IMR-90 (cell line): ENCODE measurements around the gene CSNK1G2. TPM values are rescaled to one million over a fixed set of nuclear protein-coding genes. Genes with fewer than 3 reads are reported as not detected.

Experiments used
- ATAC-seq: fragments of 200-7000 bp; cut with Tn5 transposase; 2 replicates; pipeline ENCODE4 v1.9.1; 2020; ENCODE audit warnings: low read depth, mild to moderate bottlenecking, moderate library complexity
- BruUV-seq: library from RNA; stranded (reverse); fragments of 400-500 nt; replicated peaks from 2 replicates; lab custom pipeline; 2021; lab: Mats Ljungman, UMichigan
- CTCF ChIA-PET: fragments of 300-600 bp; formaldehyde crosslinking; extraction: SDS; loops from one replicate; lab custom pipeline; 2021; ENCODE audit warnings: antibody characterized with exemption; lab: Yijun Ruan, JAX
- POLR2A ChIA-PET: fragments of 300-600 bp; sonication (Branson Sonifier 250); formaldehyde crosslinking; loops from one replicate; lab custom pipeline; 2022; ENCODE audit warnings: antibody characterized with exemption; ENCODE audit not compliant: unreplicated experiment; lab: Charles Lee
- DNase-seq: peaks from one replicate; pipeline ENCODE4 v3.0.0; 2013
- H2AFZ ChIP-seq: replicated peaks from 2 replicates; pipeline ENCODE3; 2013; ENCODE audit warnings: low read length, mild to moderate bottlenecking; ENCODE audit not compliant: poor library complexity
- H2AK5ac ChIP-seq: 2 replicates; pipeline ENCODE4 v1.6.1; 2013; ENCODE audit warnings: low read depth, low read length, inconsistent platforms
- H2AK9ac ChIP-seq: replicated peaks from 2 replicates; pipeline ENCODE3; 2013; ENCODE audit warnings: mild to moderate bottlenecking, low read depth, low read length, moderate library complexity; ENCODE audit not compliant: poor library complexity
- H2BK120ac ChIP-seq: 2 replicates; pipeline ENCODE4 v1.6.1; 2013; ENCODE audit warnings: low read depth, low read length, inconsistent platforms
- H2BK15ac ChIP-seq: 3 replicates; pipeline ENCODE4 v1.6.1; 2013; ENCODE audit warnings: low read depth, low read length, inconsistent platforms
- H2BK20ac ChIP-seq: 2 replicates; pipeline ENCODE4 v1.6.1; 2013; ENCODE audit warnings: low read depth, mild to moderate bottlenecking, inconsistent platforms, low read length, moderate library complexity
- H2BK5ac ChIP-seq: 2 replicates; pipeline ENCODE4 v1.6.1; 2013; ENCODE audit warnings: mild to moderate bottlenecking, low read depth, low read length, inconsistent platforms; ENCODE audit not compliant: poor library complexity, severe bottlenecking
- H3K14ac ChIP-seq: replicated peaks from 2 replicates; pipeline ENCODE4 v1.6.1; 2013; ENCODE audit warnings: low read depth, low read length, inconsistent platforms
- H3K18ac ChIP-seq: 2 replicates; pipeline ENCODE4 v1.6.1; 2013; ENCODE audit warnings: low read depth, low read length, control low read depth
- H3K23ac ChIP-seq: 2 replicates; pipeline ENCODE4 v1.6.1; 2013; ENCODE audit warnings: low read depth, low read length, inconsistent platforms
- H3K27ac ChIP-seq: 2 replicates; pipeline ENCODE4 v1.5.1; 2013; ENCODE audit warnings: mild to moderate bottlenecking, control low read depth, low read length; ENCODE audit not compliant: insufficient read depth
- H3K27me3 ChIP-seq: 2 replicates; pipeline ENCODE4 v1.6.1; 2013; ENCODE audit warnings: low read length; ENCODE audit not compliant: control insufficient read depth, insufficient read depth
- H3K36me3 ChIP-seq: 2 replicates; pipeline ENCODE4 v1.6.1; 2013; ENCODE audit warnings: low read length, mixed read lengths; ENCODE audit not compliant: control insufficient read depth, insufficient read depth
- H3K4ac ChIP-seq: 2 replicates; pipeline ENCODE4 v1.6.1; 2013; ENCODE audit warnings: low read depth, low read length, inconsistent platforms
- H3K4me1 ChIP-seq: 2 replicates; pipeline ENCODE4 v1.6.1; 2013; ENCODE audit warnings: low read length, mixed read lengths; ENCODE audit not compliant: control insufficient read depth, insufficient read depth
- H3K4me2 ChIP-seq: 2 replicates; pipeline ENCODE4 v1.6.1; 2013; ENCODE audit warnings: low read depth, mild to moderate bottlenecking, control low read depth, low read length, moderate library complexity
- H3K4me3 ChIP-seq: 2 replicates; pipeline ENCODE4 v1.5.1; 2013; ENCODE audit warnings: low read depth, mild to moderate bottlenecking, control low read depth, low read length, moderate library complexity; ENCODE audit not compliant: insufficient read depth
- H3K56ac ChIP-seq: 2 replicates; pipeline ENCODE4 v1.6.1; 2013; ENCODE audit warnings: low read length, inconsistent platforms; ENCODE audit not compliant: insufficient read depth; ENCODE audit errors: extremely low read depth
- H3K79me1 ChIP-seq, 2 experiments: 2 replicates each; pipeline ENCODE4 v1.6.1; 2013; ENCODE audit warnings: low read length in 2 of 2, inconsistent platforms in 1 of 2, low read depth in 1 of 2
- H3K9ac ChIP-seq: 2 replicates; pipeline ENCODE4 v1.6.1; 2013; ENCODE audit warnings: low read depth, low read length, control low read depth
- H3K9me1 ChIP-seq: 2 replicates; pipeline ENCODE4 v1.6.1; 2013; ENCODE audit warnings: low read length, inconsistent platforms; ENCODE audit not compliant: insufficient read depth
- H3K9me3 ChIP-seq: 2 replicates; pipeline ENCODE4 v1.6.1; 2013; ENCODE audit warnings: low read length; ENCODE audit not compliant: control insufficient read depth, insufficient read depth
- H4K20me1 ChIP-seq: 2 replicates; pipeline ENCODE4 v1.6.1; 2013; ENCODE audit warnings: low read length, inconsistent platforms; ENCODE audit not compliant: insufficient read depth
- H4K5ac ChIP-seq: 2 replicates; pipeline ENCODE4 v1.6.1; 2013; ENCODE audit warnings: mild to moderate bottlenecking, low read depth, low read length, control low read depth
- H4K8ac ChIP-seq, 2 experiments: 2 replicates each; pipeline ENCODE4 v1.6.1; 2013; ENCODE audit warnings: low read depth in 2 of 2, low read length in 2 of 2, control low read depth in 1 of 2, inconsistent platforms in 1 of 2
- H4K91ac ChIP-seq: 2 replicates; pipeline ENCODE4 v1.6.1; 2013; ENCODE audit warnings: low read depth, low read length, inconsistent platforms; ENCODE audit not compliant: insufficient read depth
- BHLHE40 ChIP-seq: fragments of 150-350 bp; IDR thresholded peaks from 2 replicates; pipeline ENCODE4 v1.6.1; 2016; ENCODE audit warnings: mild to moderate bottlenecking, low read depth, low read length
- CEBPB ChIP-seq: IDR thresholded peaks from 2 replicates; pipeline ENCODE4 v1.6.1; 2012; ENCODE audit warnings: low read depth, low read length, improper control_type of control experiment
- CHD1 ChIP-seq: IDR thresholded peaks from 2 replicates; pipeline ENCODE4 v1.6.1; 2012; ENCODE audit warnings: low read depth, low read length, improper control_type of control experiment
- FOS ChIP-seq: fragments of 150-350 bp; IDR thresholded peaks from 2 replicates; pipeline ENCODE4 v1.6.1; 2016; ENCODE audit warnings: low read depth, low read length
- MAFK ChIP-seq: IDR thresholded peaks from 2 replicates; pipeline ENCODE4 v1.6.1; 2012; ENCODE audit warnings: low read depth, low read length, improper control_type of control experiment
- MAZ ChIP-seq: IDR thresholded peaks from 2 replicates; pipeline ENCODE4 v1.6.1; 2012; ENCODE audit warnings: low read depth, mild to moderate bottlenecking, low read length, improper control_type of control experiment, moderate library complexity, borderline replicate concordance
- MXI1 ChIP-seq: IDR thresholded peaks from 2 replicates; pipeline ENCODE4 v1.6.1; 2012; ENCODE audit warnings: low read depth, mild to moderate bottlenecking, low read length, moderate library complexity, borderline replicate concordance
- NFE2L2 ChIP-seq: fragments of 150-350 bp; IDR thresholded peaks from 2 replicates; pipeline ENCODE4 v1.6.1; 2016; ENCODE audit warnings: low read depth, mild to moderate bottlenecking, low read length
- POLR2A ChIP-seq: IDR thresholded peaks from 2 replicates; pipeline ENCODE4 v1.6.1; 2012; ENCODE audit warnings: mild to moderate bottlenecking, low read depth, low read length
- RAD21 ChIP-seq: IDR thresholded peaks from 2 replicates; pipeline ENCODE4 v1.6.1; 2012; ENCODE audit warnings: low read length, improper control_type of control experiment
- RCOR1 ChIP-seq: IDR thresholded peaks from 2 replicates; pipeline ENCODE4 v1.6.1; 2012; ENCODE audit warnings: mild to moderate bottlenecking, low read length, improper control_type of control experiment; ENCODE audit not compliant: insufficient replicate concordance
- RFX5 ChIP-seq: IDR thresholded peaks from 2 replicates; pipeline ENCODE4 v1.8.0; 2012; ENCODE audit warnings: low read depth, mild to moderate bottlenecking, low read length, moderate library complexity
- SMC3 ChIP-seq: fragments of 150-350 bp; IDR thresholded peaks from 2 replicates; pipeline ENCODE4 v1.6.1; 2016; ENCODE audit warnings: low read depth, mild to moderate bottlenecking, antibody characterized with exemption, low read length, moderate library complexity
- WGBS, 2 experiments: methylation state at CpG; one replicate each; pipeline versions ENCODE4 v1.1.5 to v1.1.7; 2013; ENCODE audit warnings: missing lambda C conversion rate in 2 of 2; ENCODE audit not compliant: insufficient read length in 1 of 2; ENCODE audit errors: extremely low coverage in 2 of 2; 5-methylcytosine and 5-hydroxymethylcytosine counted together
- dilution Hi-C: fragments of 300-500 bp; cut with HindIII; formaldehyde crosslinking; loops from one replicate; pipeline ENCODE4 v1.14.3; 2018; ENCODE audit warnings: low sequenced_read_pairs; ENCODE audit not compliant: unreplicated experiment
- in situ Hi-C: fragments of 300-500 bp; cut with MboI; formaldehyde crosslinking; loops from 3 replicates; pipeline ENCODE4 v1.14.3; 2019; ENCODE audit warnings: low sequenced_read_pairs, inconsistent platforms, mixed read lengths
- intact Hi-C: fragments of 100-400 bp; cut with micrococcal nuclease; formaldehyde crosslinking; loops from 2 replicates; pipeline ENCODE4 v1.10.0; 2022
- polyA plus RNA-seq, 3 experiments: library from polyadenylated mRNA; depleted of rRNA; stranded (reverse); fragments of >200 nt; gene quantifications; 2 replicates each; pipeline ENCODE4 v1.2.3, GENCODE V29; 2012; ENCODE audit warnings: low replicate concordance in 1 of 3
- total RNA-seq: library from RNA; depleted of rRNA; stranded (reverse); fragments of >200 nt; gene quantifications from 2 replicates; pipeline ENCODE4 v1.2.3, GENCODE V29; 2012
- TF ChIP-seq, protein P1 (sequence below): fragments of 150-350 bp; IDR thresholded peaks from 2 replicates; pipeline ENCODE4 v1.6.1; 2017; ENCODE audit warnings: mild to moderate bottlenecking, antibody characterized with exemption, low read length, low read depth
- TF ChIP-seq, protein P2 (sequence below): conservative IDR thresholded peaks from 2 replicates; pipeline ENCODE4 v1.5.1; 2012; ENCODE audit warnings: mild to moderate bottlenecking, low read depth, low read length, improper control_type of control experiment
- TF ChIP-seq, protein P3 (sequence below): fragments of 150-350 bp; IDR thresholded peaks from 2 replicates; pipeline ENCODE4 v1.6.1; 2016; ENCODE audit warnings: low read depth, mild to moderate bottlenecking, low read length, moderate library complexity, borderline replicate concordance

CSNK1G2 gene
- total and polyA plus RNA-seq, 2 of the 4 experiments (the other 2 are of a cell fraction) = 38.0 to 96.3 TPM

DNA sequence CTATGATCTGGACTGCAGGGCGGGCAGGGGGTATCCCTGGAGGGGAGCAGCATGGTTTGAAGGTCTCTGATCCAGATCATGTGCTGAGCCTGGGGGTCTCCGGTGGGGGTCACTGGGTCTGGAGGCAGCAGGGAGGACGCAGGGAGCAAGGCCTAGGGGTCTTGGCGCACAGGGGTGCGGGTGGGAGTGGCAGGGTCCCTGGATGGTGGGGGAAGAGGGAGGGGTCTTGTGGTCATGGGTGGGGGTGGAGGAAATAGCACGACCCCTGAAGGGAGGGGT is 72.7 kb downstream of the CSNK1G2 start:
- no peak overlapping the region for H4K5ac ChIP-seq
- no peaks in the 10 kb centered on the region for H3K9me1 ChIP-seq
- no peak overlapping the region for H3K4me3 ChIP-seq
- intact Hi-C loops = no loop called here
- no peak overlapping the region for H4K91ac ChIP-seq
- in situ Hi-C loops = no loop called here
- H4K20me1 ChIP-seq = peaks cover 15% of the 10 kb centered on the region
- H3K27me3 ChIP-seq = no peaks in the 10 kb centered on the region
- POLR2A ChIA-PET = no interaction called here
- H2AK9ac ChIP-seq = no peak overlapping the region
- H3K56ac ChIP-seq = no peak overlapping the region
- no peak overlapping the region for H3K23ac ChIP-seq
- no peak overlapping the region for H2BK15ac ChIP-seq
- H3K18ac ChIP-seq = no peak overlapping the region
- no peak overlapping the region for H2BK5ac ChIP-seq
- peaks cover 3 to 55% of the 10 kb centered on the region in 2 experiments; a peak in 3 of 4 replicates for H3K79me1 ChIP-seq
- H3K36me3 ChIP-seq = peaks cover 6% of the 10 kb centered on the region
- TF ChIP-seq MXI1 = no peak
- TF ChIP-seq FOS = no peak
- TF ChIP-seq, protein P1, sequence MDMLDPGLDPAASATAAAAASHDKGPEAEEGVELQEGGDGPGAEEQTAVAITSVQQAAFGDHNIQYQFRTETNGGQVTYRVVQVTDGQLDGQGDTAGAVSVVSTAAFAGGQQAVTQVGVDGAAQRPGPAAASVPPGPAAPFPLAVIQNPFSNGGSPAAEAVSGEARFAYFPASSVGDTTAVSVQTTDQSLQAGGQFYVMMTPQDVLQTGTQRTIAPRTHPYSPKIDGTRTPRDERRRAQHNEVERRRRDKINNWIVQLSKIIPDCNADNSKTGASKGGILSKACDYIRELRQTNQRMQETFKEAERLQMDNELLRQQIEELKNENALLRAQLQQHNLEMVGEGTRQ = no peak
- no peak for TF ChIP-seq NFE2L2
- TF ChIP-seq, protein P2, sequence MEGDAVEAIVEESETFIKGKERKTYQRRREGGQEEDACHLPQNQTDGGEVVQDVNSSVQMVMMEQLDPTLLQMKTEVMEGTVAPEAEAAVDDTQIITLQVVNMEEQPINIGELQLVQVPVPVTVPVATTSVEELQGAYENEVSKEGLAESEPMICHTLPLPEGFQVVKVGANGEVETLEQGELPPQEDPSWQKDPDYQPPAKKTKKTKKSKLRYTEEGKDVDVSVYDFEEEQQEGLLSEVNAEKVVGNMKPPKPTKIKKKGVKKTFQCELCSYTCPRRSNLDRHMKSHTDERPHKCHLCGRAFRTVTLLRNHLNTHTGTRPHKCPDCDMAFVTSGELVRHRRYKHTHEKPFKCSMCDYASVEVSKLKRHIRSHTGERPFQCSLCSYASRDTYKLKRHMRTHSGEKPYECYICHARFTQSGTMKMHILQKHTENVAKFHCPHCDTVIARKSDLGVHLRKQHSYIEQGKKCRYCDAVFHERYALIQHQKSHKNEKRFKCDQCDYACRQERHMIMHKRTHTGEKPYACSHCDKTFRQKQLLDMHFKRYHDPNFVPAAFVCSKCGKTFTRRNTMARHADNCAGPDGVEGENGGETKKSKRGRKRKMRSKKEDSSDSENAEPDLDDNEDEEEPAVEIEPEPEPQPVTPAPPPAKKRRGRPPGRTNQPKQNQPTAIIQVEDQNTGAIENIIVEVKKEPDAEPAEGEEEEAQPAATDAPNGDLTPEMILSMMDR = no peak
- no peak for TF ChIP-seq RAD21
- no peak for TF ChIP-seq CEBPB
- TF ChIP-seq MAZ = no peak
- no peak for TF ChIP-seq POLR2A
- TF ChIP-seq RCOR1 = no peak
- TF ChIP-seq SMC3 = no peak
- TF ChIP-seq RFX5 = no peak
- no peak for TF ChIP-seq BHLHE40
- TF ChIP-seq CHD1 = no peak
- TF ChIP-seq MAFK = no peak
- TF ChIP-seq, protein P3, sequence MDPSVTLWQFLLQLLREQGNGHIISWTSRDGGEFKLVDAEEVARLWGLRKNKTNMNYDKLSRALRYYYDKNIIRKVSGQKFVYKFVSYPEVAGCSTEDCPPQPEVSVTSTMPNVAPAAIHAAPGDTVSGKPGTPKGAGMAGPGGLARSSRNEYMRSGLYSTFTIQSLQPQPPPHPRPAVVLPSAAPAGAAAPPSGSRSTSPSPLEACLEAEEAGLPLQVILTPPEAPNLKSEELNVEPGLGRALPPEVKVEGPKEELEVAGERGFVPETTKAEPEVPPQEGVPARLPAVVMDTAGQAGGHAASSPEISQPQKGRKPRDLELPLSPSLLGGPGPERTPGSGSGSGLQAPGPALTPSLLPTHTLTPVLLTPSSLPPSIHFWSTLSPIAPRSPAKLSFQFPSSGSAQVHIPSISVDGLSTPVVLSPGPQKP = no peak
- H3K4me1 ChIP-seq = peaks cover 14% of the 10 kb centered on the region
- no TSS peak for BruUV-seq
- H2AK5ac ChIP-seq = no peak overlapping the region
- dilution Hi-C loops = no loop called here
- H2AFZ ChIP-seq = no peak overlapping the region
- H3K14ac ChIP-seq = no peak overlapping the region
- WGBS, 2 experiments = 85% methylated on average over 3 of the region's 6 CpGs; no CpG with 5 or more reads in 1 of the 2 experiments
- no peak overlapping the region for H4K8ac ChIP-seq
- H3K9me3 ChIP-seq = no peaks in the 10 kb centered on the region
- CTCF ChIA-PET = no interaction called here
- no peak overlapping the region; the same call in 1 of the 2 replicates for H3K4me2 ChIP-seq
- no peak overlapping the region for H3K9ac ChIP-seq
- DNase-seq (no peak), ATAC-seq (no peak)
- no peak overlapping the region for H2BK20ac ChIP-seq
- H3K27ac ChIP-seq = no peak overlapping the region
- no peak overlapping the region for H3K4ac ChIP-seq
- no peak overlapping the region for H2BK120ac ChIP-seq
